Testis (tissue), 2 donors: Measurements from ENCODE around the gene STON2.

ENCODE experiments used
- CTCF ChIP-seq, 3 experiments: fragments of 450-650 bp in 2 of 3; fragments of 200-600 bp in 1 of 3; sonication (generic) in 1 of 3; IDR thresholded peaks; one replicate each; pipeline ENCODE4 v1.5.1; 2016 to 2019; ENCODE audit warnings: antibody characterized with exemption in 3 of 3, mild to moderate bottlenecking in 2 of 3, moderate library complexity in 1 of 3
- POLR2A ChIP-seq: fragments of 450-650 bp; IDR thresholded peaks from one replicate; pipeline ENCODE4 v1.6.1; 2017; ENCODE audit warnings: antibody characterized with exemption, mild to moderate bottlenecking, moderate library complexity

GRCh38 chr14:81414123-81414522, 14.0 kb upstream of the STON2 start:
- TF ChIP-seq CTCF (IDR thresholded peaks at IDR 0.05), result no peak
- TF ChIP-seq POLR2A, result no peak
